GM21717 (cell line): ENCODE results near the gene RPS13.
"Not testable (repeated sequence)": the region's sequence is repeated elsewhere in the genome, so short reads cannot be mapped to it uniquely, and the experiment has no call there.

Source experiments
- ATAC-seq: cut with Tn5 transposase; IDR thresholded peaks from one replicate; pipeline ENCODE4 v1.9.1; 2021; ENCODE audit warnings: mild to moderate bottlenecking, moderate library complexity; ENCODE audit not compliant: unreplicated experiment

RPS13 gene

GRCh38 chr11:17077520-17078401 lies at the start of gene RPS13:
RPS13 (minus strand) TSS chr11:17077667; CDS start chr11:17077641, 26 bp downstream.
- peak; percentile 97 for ATAC-seq

- no peak for ATAC-seq
Measured at GRCh38 chr11:17121981-17122380, 44.5 kb upstream of the RPS13 start.

- no peak for ATAC-seq
Measured at GRCh38 chr11:17117262-17117661, 39.8 kb upstream of the RPS13 start.

- ATAC-seq, result no peak
Measured at GRCh38 chr11:17116117-17116516, 38.6 kb upstream of the RPS13 start.

- not testable (repeated sequence) for ATAC-seq
Measured at GRCh38 chr11:17107745-17108144, 30.3 kb upstream of the RPS13 start.

- ATAC-seq, result not testable (repeated sequence)
Measured at GRCh38 chr11:17105404-17106040, 28.1 kb upstream of the RPS13 start.

GRCh38 chr11:17102462-17102861 lies 25.0 kb upstream of the RPS13 start:
- ATAC-seq, result no peak

GRCh38 chr11:17098658-17099057 lies 21.2 kb upstream of the RPS13 start:
- no peak for ATAC-seq

GRCh38 chr11:17098038-17098437 lies 20.6 kb upstream of the RPS13 start:
- ATAC-seq, result no peak

GRCh38 chr11:17085976-17086375 lies 8.5 kb upstream of the RPS13 start:
- not testable (repeated sequence) for ATAC-seq

- ATAC-seq, result peak; percentile 11
Measured at GRCh38 chr11:17077240-17077519, 287 bp downstream of the RPS13 start.

GRCh38 chr11:17076517-17077239 lies 789 bp downstream of the RPS13 start:
- ATAC-seq, result no peak

- no peak for ATAC-seq
Measured at GRCh38 chr11:17075506-17075905, 2.0 kb downstream of the RPS13 start.

GRCh38 chr11:17073370-17074027 lies 4.0 kb downstream of the RPS13 start:
- no peak for ATAC-seq

- ATAC-seq, result no peak
Measured at GRCh38 chr11:17067417-17067816, 10.1 kb downstream of the RPS13 start.

GRCh38 chr11:17066691-17067090 lies 10.8 kb downstream of the RPS13 start:
- no peak for ATAC-seq

- no peak for ATAC-seq
Measured at GRCh38 chr11:17063171-17064002, 14.1 kb downstream of the RPS13 start.

- ATAC-seq, result not testable (repeated sequence)
Measured at GRCh38 chr11:17051146-17051545, 26.3 kb downstream of the RPS13 start.

GRCh38 chr11:17048491-17048890 lies 29.0 kb downstream of the RPS13 start:
- not testable (repeated sequence) for ATAC-seq

GRCh38 chr11:17046690-17047089 lies 30.8 kb downstream of the RPS13 start:
- ATAC-seq, result no peak
